Duodenal mucosa (tissue), 2 donors: ENCODE measurements around the gene TNRC6B.

Experiments used
- H3K27ac ChIP-seq: one replicate; pipeline ENCODE4 v1.7.0; 2013; ENCODE audit warnings: low read depth, low read length
- H3K27me3 ChIP-seq, 2 donors: one replicate each; pipeline ENCODE4 v1.7.0; 2013; ENCODE audit warnings: low read length in 2 of 2, control low read depth in 1 of 2; ENCODE audit not compliant: insufficient read depth in 2 of 2, control insufficient read depth in 1 of 2
- H3K36me3 ChIP-seq, 2 donors: one replicate each; pipeline ENCODE4 v1.7.0; 2013; ENCODE audit warnings: low read length in 2 of 2, control low read depth in 1 of 2; ENCODE audit not compliant: insufficient read depth in 2 of 2, control insufficient read depth in 1 of 2
- H3K4me1 ChIP-seq, 2 donors: one replicate each; pipeline ENCODE4 v1.7.0; 2013; ENCODE audit warnings: low read length in 2 of 2, control low read depth in 1 of 2; ENCODE audit not compliant: insufficient read depth in 2 of 2, control insufficient read depth in 1 of 2
- H3K4me3 ChIP-seq, 2 donors: one replicate each; pipeline ENCODE4 v1.7.0; 2013; ENCODE audit warnings: low read length in 2 of 2, low read depth in 1 of 2
- H3K9ac ChIP-seq, 2 donors: one replicate each; pipeline ENCODE4 v1.7.0; 2013; ENCODE audit warnings: low read length in 2 of 2, low read depth in 1 of 2
- H3K9me3 ChIP-seq, 2 donors: one replicate each; pipeline ENCODE4 v1.7.0; 2013; ENCODE audit warnings: low read length in 2 of 2, control low read depth in 1 of 2; ENCODE audit not compliant: control insufficient read depth in 1 of 2

The TNRC6B gene

GRCh38 chr22:40238425-40239344, 61.0 kb downstream of the TNRC6B start:
- Histone ChIP-seq H3K9ac (no peak overlapping the region), H3K36me3 (peaks cover 0 to 10% of the 10 kb centered on the region in 2 donors), H3K9me3 (no peaks in the 10 kb centered on the region), H3K27me3 (no peaks in the 10 kb centered on the region), H3K27ac (no peak overlapping the region), H3K4me1 (peaks cover 17 to 21% of the 10 kb centered on the region in 2 donors), H3K4me3 (no peak overlapping the region)

- no peaks in the 10 kb centered on the region for H3K9me3 ChIP-seq
- no peaks in the 10 kb centered on the region for H3K27me3 ChIP-seq
- H3K36me3 ChIP-seq = peaks cover 0 to 4% of the 10 kb centered on the region in 2 donors
- peaks cover 17 to 25% of the 10 kb centered on the region in 2 donors for H3K4me1 ChIP-seq
- no peak overlapping the region for H3K27ac ChIP-seq
- H3K4me3 ChIP-seq = no peak overlapping the region
- H3K9ac ChIP-seq = no peak overlapping the region
Measured at GRCh38 chr22:40239345-40239683, 61.6 kb downstream of the TNRC6B start.

DNA sequence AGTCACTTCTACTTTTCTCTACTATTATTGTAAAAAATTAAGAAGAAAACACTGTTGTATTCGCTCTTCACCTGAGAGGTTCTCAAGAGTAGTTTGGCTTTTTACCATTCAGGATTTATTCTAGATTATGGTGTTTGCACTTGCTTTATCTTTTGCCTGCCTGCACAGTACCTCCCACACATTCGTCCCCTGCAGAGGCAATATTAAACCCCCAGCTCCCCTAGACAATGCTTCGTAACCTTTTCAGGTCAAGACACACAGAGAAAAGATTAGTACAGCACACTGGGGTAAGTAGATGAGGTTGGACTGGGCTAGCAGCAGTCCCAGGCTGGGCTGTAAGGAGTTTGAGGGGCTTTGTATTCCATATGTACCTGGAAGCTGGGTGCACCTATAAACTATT, 62.4 kb downstream of the TNRC6B start:
- Histone ChIP-seq H3K36me3 (peaks cover 0 to 3% of the 10 kb centered on the region in 2 donors), H3K4me1 (peaks cover 17 to 25% of the 10 kb centered on the region in 2 donors), H3K27me3 (no peaks in the 10 kb centered on the region), H3K9me3 (no peaks in the 10 kb centered on the region), H3K9ac (no peak overlapping the region), H3K4me3 (no peak overlapping the region), H3K27ac (no peak overlapping the region)

- Histone ChIP-seq H3K27me3 (no peaks in the 10 kb centered on the region), H3K4me1 (peaks cover 17 to 25% of the 10 kb centered on the region in 2 donors), H3K27ac (no peak overlapping the region), H3K9ac (no peak overlapping the region), H3K9me3 (no peaks in the 10 kb centered on the region), H3K36me3 (peaks cover 0 to 3% of the 10 kb centered on the region in 2 donors), H3K4me3 (no peak overlapping the region)
Measured at GRCh38 chr22:40240686-40241085, 63.0 kb downstream of the TNRC6B start.

DNA sequence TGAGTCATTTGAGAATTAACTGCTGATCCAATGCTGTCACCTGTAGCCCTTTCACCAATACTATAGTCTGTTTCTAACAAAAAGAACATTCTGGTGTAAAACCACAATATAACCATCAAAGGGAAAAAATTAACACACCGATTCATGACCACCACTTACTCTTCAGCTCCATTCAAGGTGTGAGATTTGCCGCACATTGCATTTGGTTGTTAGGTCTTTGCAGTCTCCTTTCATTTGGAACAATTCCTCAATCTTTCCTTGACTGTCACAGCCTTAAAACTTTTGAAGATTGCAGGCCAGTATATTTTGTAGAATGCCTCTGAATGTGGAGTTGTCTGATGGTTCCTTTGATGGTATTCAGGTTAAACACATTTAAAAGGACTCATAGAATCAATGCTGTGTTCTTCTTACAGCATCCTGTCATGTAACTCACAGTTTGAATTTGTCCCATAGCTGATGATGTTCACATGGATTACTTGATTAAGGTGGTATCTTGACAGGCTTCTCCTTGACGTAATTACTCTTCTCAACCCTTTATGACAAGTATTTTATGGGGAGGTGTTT, 63.6 kb downstream of the TNRC6B start:
- no peak overlapping the region for H3K27ac ChIP-seq
- H3K4me1 ChIP-seq = peaks cover 17 to 25% of the 10 kb centered on the region in 2 donors

DNA sequence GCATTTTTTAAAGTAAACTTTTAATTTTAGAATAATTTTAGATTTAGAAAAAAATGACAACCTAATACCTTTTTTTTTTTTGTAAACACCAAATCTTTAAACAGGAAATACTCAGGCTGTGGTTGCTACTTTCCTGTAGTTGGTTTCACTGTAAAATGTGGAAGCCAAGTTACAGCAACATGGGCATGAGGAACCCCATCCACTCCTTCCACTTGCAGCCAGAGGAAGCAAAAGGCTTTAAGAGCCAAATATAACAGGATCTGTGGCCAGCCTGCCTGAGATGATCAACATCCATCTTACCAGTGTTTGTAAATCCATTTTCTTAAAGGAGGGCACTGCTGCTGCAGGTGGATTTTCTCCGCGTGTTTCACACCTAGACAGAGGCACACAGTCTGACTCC, 66.2 kb downstream of the TNRC6B start:
- H3K27me3 ChIP-seq = no peaks in the 10 kb centered on the region
- peaks cover 6 to 10% of the 10 kb centered on the region in 2 donors for H3K4me1 ChIP-seq
- H3K9me3 ChIP-seq = no peaks in the 10 kb centered on the region
- no peak overlapping the region for H3K9ac ChIP-seq
- H3K36me3 ChIP-seq = peaks cover 0 to 7% of the 10 kb centered on the region in 2 donors
- no peak overlapping the region for H3K27ac ChIP-seq
- no peak overlapping the region for H3K4me3 ChIP-seq

More for the DNA sequence above, 63.6 kb downstream of the TNRC6B start:
- H3K4me3 ChIP-seq = no peak overlapping the region
- H3K9me3 ChIP-seq = no peaks in the 10 kb centered on the region
- H3K27me3 ChIP-seq = no peaks in the 10 kb centered on the region
- no peak overlapping the region for H3K9ac ChIP-seq
- peaks cover 0 to 3% of the 10 kb centered on the region in 2 donors for H3K36me3 ChIP-seq

DNA sequence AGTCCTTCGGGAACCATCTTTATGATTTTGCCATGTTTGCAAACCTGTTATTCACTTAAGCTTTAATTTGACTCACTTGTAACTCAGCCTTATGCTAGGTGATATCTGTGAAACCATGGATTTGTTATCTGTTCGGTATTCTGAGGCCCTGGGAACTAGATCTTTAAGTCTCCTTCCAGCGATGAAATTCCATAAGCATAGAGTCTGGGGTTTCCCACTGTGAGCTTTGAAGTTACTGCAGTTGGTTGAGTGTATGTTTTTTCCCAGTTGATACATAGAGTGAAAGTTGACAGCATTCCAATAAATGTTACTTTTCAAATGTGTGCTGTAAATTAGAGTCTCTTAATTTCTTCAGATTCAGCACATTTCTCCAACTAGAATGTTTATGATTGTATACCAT, 66.9 kb downstream of the TNRC6B start:
- no peaks in the 10 kb centered on the region for H3K27me3 ChIP-seq
- H3K9me3 ChIP-seq = no peaks in the 10 kb centered on the region
- H3K27ac ChIP-seq = no peak overlapping the region
- H3K36me3 ChIP-seq = peaks cover 0 to 7% of the 10 kb centered on the region in 2 donors
- no peak overlapping the region for H3K4me3 ChIP-seq
- H3K4me1 ChIP-seq = peaks cover 0 to 6% of the 10 kb centered on the region in 2 donors
- H3K9ac ChIP-seq = no peak overlapping the region

- Histone ChIP-seq H3K27me3 (no peaks in the 10 kb centered on the region), H3K27ac (no peak overlapping the region), H3K4me3 (no peak overlapping the region), H3K9me3 (no peaks in the 10 kb centered on the region), H3K36me3 (peaks cover 3 to 7% of the 10 kb centered on the region in 2 donors), H3K4me1 (peaks cover 0 to 6% of the 10 kb centered on the region in 2 donors), H3K9ac (no peak overlapping the region)
Measured at GRCh38 chr22:40247976-40248375, 70.3 kb downstream of the TNRC6B start.

GRCh38 chr22:40249286-40249685, 71.6 kb downstream of the TNRC6B start:
- H3K9ac ChIP-seq = no peak overlapping the region

GRCh38 chr22:40250608-40251007, 72.9 kb downstream of the TNRC6B start:
- no peak overlapping the region for H3K9ac ChIP-seq
- peaks cover 3 to 11% of the 10 kb centered on the region in 2 donors for H3K36me3 ChIP-seq
- H3K27me3 ChIP-seq = no peaks in the 10 kb centered on the region
- no peak overlapping the region for H3K27ac ChIP-seq
- H3K4me3 ChIP-seq = no peak overlapping the region
- H3K9me3 ChIP-seq = no peaks in the 10 kb centered on the region
- H3K4me1 ChIP-seq = no peaks in the 10 kb centered on the region

More at GRCh38 chr22:40249286-40249685, 71.6 kb downstream of the TNRC6B start:
- no peaks in the 10 kb centered on the region for H3K4me1 ChIP-seq
- peaks cover 3 to 7% of the 10 kb centered on the region in 2 donors for H3K36me3 ChIP-seq
- H3K4me3 ChIP-seq = no peak overlapping the region
- H3K27ac ChIP-seq = no peak overlapping the region
- H3K27me3 ChIP-seq = no peaks in the 10 kb centered on the region
- no peaks in the 10 kb centered on the region for H3K9me3 ChIP-seq
